MM.1S (cell line): ENCODE results near the gene DXO.

ENCODE experiments used
- CTCF ChIP-seq: fragments of 300-600 bp; sonication (generic); IDR thresholded peaks from 2 replicates; pipeline ENCODE4 v1.5.1; 2016; ENCODE audit warnings: antibody characterized with exemption, low read length, mixed read lengths
- EZH2phosphoT487 ChIP-seq: fragments of 300-600 bp; sonication (generic); IDR thresholded peaks from 2 replicates; pipeline ENCODE4 v1.6.1; 2018; ENCODE audit warnings: antibody characterized with exemption, low read length

- no peak for TF ChIP-seq CTCF
- no peak for TF ChIP-seq EZH2phosphoT487
These were observed 31.7 kb downstream of the DXO start for GRCh38 chr6:31940256-31940664.
